HUES48 (cell line): Measurements from ENCODE around the gene CEBPZOS.

Experiments used
- H3K27ac ChIP-seq: one replicate; pipeline ENCODE4 v1.7.0; 2013; ENCODE audit warnings: low read depth, low read length, inconsistent platforms
- H3K27me3 ChIP-seq: 2 replicates; pipeline ENCODE4 v1.6.1; 2013; ENCODE audit warnings: mild to moderate bottlenecking, low read length; ENCODE audit not compliant: control insufficient read depth, insufficient read depth
- H3K36me3 ChIP-seq: 2 replicates; pipeline ENCODE4 v1.6.1; 2013; ENCODE audit warnings: low read length; ENCODE audit not compliant: control insufficient read depth, insufficient read depth
- H3K4me1 ChIP-seq: 2 replicates; pipeline ENCODE4 v1.6.1; 2013; ENCODE audit warnings: mild to moderate bottlenecking, low read length; ENCODE audit not compliant: control insufficient read depth, insufficient read depth
- H3K4me3 ChIP-seq: 2 replicates; pipeline ENCODE4 v1.5.1; 2013; ENCODE audit warnings: mild to moderate bottlenecking, low read depth, low read length
- H3K9ac ChIP-seq: 2 replicates; pipeline ENCODE4 v1.6.1; 2013; ENCODE audit warnings: mild to moderate bottlenecking, low read depth, low read length, moderate library complexity
- H3K9me3 ChIP-seq: 2 replicates; pipeline ENCODE4 v1.6.1; 2013; ENCODE audit warnings: low read length; ENCODE audit not compliant: control insufficient read depth, insufficient read depth

Gene CEBPZOS

DNA sequence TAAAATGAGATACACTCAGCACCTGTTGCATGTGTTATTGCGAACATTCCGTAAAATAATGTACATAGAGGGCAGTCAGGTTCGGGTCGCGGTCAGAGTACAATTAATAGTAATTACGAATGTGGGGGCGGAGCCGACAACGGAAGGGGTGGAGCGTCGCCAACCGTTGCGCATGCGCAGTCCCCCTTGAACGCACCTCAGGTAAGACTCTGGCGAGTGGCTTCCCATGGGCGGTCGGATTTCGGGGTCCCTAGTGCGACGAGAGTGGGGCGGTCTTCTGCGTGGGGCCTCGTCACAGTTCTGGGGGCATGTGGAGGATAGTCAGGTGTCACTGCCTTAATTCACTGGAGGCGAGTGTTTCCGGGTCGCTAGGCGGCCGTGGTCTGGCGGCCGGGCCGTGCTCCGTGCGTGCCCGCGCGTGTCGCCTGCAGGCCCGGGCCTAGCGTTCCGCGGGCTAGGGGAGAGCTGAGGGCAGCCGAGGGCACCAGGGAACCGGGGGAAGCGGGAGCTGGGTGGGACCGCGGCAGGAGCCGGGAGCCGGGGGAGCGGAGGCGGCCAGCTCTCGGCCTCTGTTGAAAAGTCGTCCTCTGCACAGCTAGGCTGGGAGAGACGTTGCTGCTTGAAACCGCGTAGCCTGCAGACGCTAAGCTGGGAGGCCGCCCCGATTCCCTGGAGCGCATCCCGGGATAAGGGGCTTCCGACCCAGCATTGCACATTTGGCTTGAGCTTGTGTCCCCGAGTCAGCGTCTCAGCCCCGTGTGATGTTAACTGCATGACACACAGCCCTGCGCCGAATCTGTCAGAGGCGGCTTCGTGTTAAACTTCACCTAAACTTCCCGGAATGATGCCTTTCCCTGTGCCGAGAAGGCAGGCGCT is at the start of gene CEBPZOS:
CEBPZOS (plus strand) TSS at position 177 of the 876 bp plus-strand sequence. CDS start 3,209 bp downstream, outside the sequence.
- H3K36me3 ChIP-seq = peaks cover 26% of the 10 kb centered on the region
- H3K4me1 ChIP-seq = peaks cover 49% of the 10 kb centered on the region
- no peaks in the 10 kb centered on the region for H3K27me3 ChIP-seq
- peak within 1 kb of the TSS; percentile 87 for H3K4me3 ChIP-seq
- H3K27ac ChIP-seq = peak within 1 kb of the TSS; percentile 69
- peak within 1 kb of the TSS; percentile 78 for H3K9ac ChIP-seq
- no peaks in the 10 kb centered on the region for H3K9me3 ChIP-seq

DNA sequence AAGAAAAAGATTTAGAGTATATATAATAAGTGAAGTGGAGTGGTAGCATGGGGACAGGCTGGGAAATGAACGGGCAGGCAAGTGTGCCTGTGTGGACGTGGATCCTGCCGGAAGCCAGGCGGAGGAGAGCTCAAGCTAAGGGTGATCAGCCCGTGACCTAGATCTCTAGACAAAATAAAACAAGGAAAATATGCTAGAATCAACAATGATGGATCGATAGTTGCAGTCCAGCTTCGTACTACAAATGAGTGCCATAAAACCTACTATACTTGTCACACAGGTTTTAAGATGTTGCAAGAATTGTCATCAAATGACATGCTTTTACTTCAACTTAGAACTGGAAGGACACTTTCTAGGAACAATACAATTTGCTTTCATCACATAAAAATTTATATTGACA is 48.0 kb upstream of the CEBPZOS start:
- Histone ChIP-seq H3K27me3 (no peaks in the 10 kb centered on the region), H3K36me3 (peaks cover 46% of the 10 kb centered on the region), H3K4me3 (no peak overlapping the region), H3K27ac (no peak overlapping the region), H3K4me1 (peaks cover 6% of the 10 kb centered on the region; the same call in 1 of the 2 replicates), H3K9me3 (no peaks in the 10 kb centered on the region), H3K9ac (no peak overlapping the region)

- H3K36me3 ChIP-seq = peaks cover 34% of the 10 kb centered on the region
- peaks cover 6% of the 10 kb centered on the region; the same call in 1 of the 2 replicates for H3K4me1 ChIP-seq
- H3K9ac ChIP-seq = no peak overlapping the region
- H3K9me3 ChIP-seq = no peaks in the 10 kb centered on the region
- H3K27ac ChIP-seq = no peak overlapping the region
- no peak overlapping the region for H3K4me3 ChIP-seq
- H3K27me3 ChIP-seq = no peaks in the 10 kb centered on the region
Measured at GRCh38 chr2:37149626-37150322, 46.5 kb upstream of the CEBPZOS start.

- H3K9ac ChIP-seq = no peak overlapping the region
- H3K36me3 ChIP-seq = peaks cover 7% of the 10 kb centered on the region; the same call in 1 of the 2 replicates
- no peak overlapping the region for H3K4me3 ChIP-seq
- H3K9me3 ChIP-seq = no peaks in the 10 kb centered on the region
- no peaks in the 10 kb centered on the region for H3K27me3 ChIP-seq
- H3K27ac ChIP-seq = no peak overlapping the region
- H3K4me1 ChIP-seq = peaks cover 17% of the 10 kb centered on the region
Measured at GRCh38 chr2:37153224-37153623, 43.1 kb upstream of the CEBPZOS start.

- Histone ChIP-seq H3K4me3 (no peak overlapping the region), H3K9ac (no peak overlapping the region), H3K36me3 (peaks cover 2% of the 10 kb centered on the region; the same call in 1 of the 2 replicates), H3K4me1 (peaks cover 20% of the 10 kb centered on the region), H3K27ac (no peak overlapping the region), H3K27me3 (no peaks in the 10 kb centered on the region), H3K9me3 (no peaks in the 10 kb centered on the region)
Measured at GRCh38 chr2:37154785-37155184, 41.5 kb upstream of the CEBPZOS start.

DNA sequence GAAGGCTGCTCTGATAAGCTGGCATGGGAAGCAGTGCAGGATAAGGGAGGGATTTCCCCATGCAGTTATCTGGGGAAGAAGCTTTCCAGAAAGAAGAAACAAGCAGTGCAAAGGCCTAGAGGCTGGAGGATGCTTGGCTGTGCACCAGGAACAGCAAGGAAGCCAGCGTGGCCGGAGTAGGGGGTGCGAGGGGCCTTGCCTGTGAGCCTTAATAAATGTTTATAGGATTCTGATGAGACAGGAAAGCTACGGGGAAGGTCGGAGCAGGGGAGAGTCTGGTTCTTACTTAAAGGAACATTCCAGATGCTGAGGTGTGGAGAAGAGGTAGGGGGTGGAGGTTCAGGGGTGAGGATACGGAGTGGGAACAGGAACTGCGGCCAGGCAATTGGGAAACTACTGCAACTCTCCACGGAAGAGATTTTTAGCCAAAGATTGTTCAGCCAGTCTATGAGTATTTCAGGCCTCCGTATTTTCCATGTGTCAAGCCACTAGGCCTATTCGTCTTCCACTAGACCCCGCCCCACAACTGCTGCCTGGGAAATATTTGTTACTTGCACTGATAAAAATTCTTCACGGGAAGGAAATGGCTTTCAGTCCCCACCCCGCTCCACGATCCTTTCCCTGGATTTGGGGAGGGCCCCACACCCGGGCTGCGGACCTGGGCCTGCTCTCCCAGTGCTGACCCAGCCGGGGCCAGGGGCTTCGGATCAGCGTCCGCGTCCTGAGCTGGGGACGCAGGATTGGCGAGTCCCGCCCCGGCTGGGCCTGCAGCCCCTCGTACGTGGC is 40.0 kb upstream of the CEBPZOS start:
- Histone ChIP-seq H3K9me3 (no peaks in the 10 kb centered on the region), H3K9ac (peak overlapping the region; percentile 75), H3K4me1 (peaks cover 17% of the 10 kb centered on the region), H3K27me3 (no peaks in the 10 kb centered on the region), H3K36me3 (peaks cover 2% of the 10 kb centered on the region; the same call in 1 of the 2 replicates), H3K4me3 (peak overlapping the region; percentile 86), H3K27ac (peak overlapping the region; percentile 69)

- peaks cover 2% of the 10 kb centered on the region; the same call in 1 of the 2 replicates for H3K36me3 ChIP-seq
- no peaks in the 10 kb centered on the region for H3K27me3 ChIP-seq
- peak within 1 kb of the TSS; percentile 75 for H3K9ac ChIP-seq
- peak within 1 kb of the TSS; percentile 86 for H3K4me3 ChIP-seq
- peak within 1 kb of the TSS; percentile 69 for H3K27ac ChIP-seq
- peaks cover 14% of the 10 kb centered on the region for H3K4me1 ChIP-seq
- no peaks in the 10 kb centered on the region for H3K9me3 ChIP-seq
Measured at GRCh38 chr2:37156857-37157714, 39.2 kb upstream of the CEBPZOS start, which contains the start of gene EIF2AK2. Gene EIF2AK2 (minus strand): TSS chr2:37156980. CDS start chr2:37147806, 9,174 bp downstream.

GRCh38 chr2:37164757-37165156 is 31.5 kb upstream of the CEBPZOS start:
- Histone ChIP-seq H3K4me1 (no peaks in the 10 kb centered on the region), H3K9me3 (no peaks in the 10 kb centered on the region; the same call in 1 of the 2 replicates), H3K27me3 (no peaks in the 10 kb centered on the region), H3K27ac (no peak overlapping the region), H3K36me3 (no peaks in the 10 kb centered on the region), H3K9ac (no peak overlapping the region), H3K4me3 (no peak overlapping the region)

DNA sequence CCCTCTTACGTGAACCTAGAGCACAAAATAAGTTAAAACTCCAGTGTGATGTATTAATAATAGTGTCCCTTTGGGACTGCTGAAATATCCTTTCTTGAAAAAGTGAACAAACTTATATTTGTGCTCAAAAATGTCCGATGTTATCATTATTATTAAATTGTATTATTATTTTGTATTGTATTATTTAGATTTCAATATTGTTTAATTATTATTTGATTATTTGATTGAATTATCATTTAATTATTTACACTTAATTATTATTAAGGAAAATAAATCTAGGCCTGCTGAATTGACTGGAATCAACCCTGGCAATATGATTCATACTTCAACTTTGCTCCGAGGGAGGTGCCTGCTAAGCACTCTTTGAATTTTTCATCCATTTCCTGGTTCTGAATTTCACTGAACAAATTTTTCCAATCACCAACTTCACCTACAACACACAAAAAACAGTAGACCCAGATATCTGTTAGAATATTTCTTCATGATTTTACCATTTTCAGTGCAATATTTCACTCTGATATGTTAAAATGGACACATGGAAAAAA is 28.6 kb upstream of the CEBPZOS start:
- no peaks in the 10 kb centered on the region; the same call in 1 of the 2 replicates for H3K9me3 ChIP-seq
- no peak overlapping the region for H3K4me3 ChIP-seq
- no peak overlapping the region for H3K9ac ChIP-seq
- H3K27me3 ChIP-seq = no peaks in the 10 kb centered on the region
- no peak overlapping the region for H3K27ac ChIP-seq
- no peaks in the 10 kb centered on the region for H3K36me3 ChIP-seq
- H3K4me1 ChIP-seq = no peaks in the 10 kb centered on the region
